Esophagus squamous epithelium (tissue), 4 donors: ENCODE measurements around the gene TMEM121.

Experiments
- POLR2A ChIP-seq, 4 donors: fragments of 450-650 bp; IDR thresholded peaks; one replicate each; pipeline ENCODE4 v1.6.1; 2017; ENCODE audit warnings: antibody characterized with exemption in 4 of 4, mild to moderate bottlenecking in 4 of 4, moderate library complexity in 3 of 4
- TF ChIP-seq, protein P1 (sequence below), 6 experiments: fragments of 450-650 bp in 4 of 6; fragments of 200-600 bp in 2 of 6; sonication (generic) in 2 of 6; IDR thresholded peaks; one replicate each; pipeline ENCODE4 v1.5.1; 2016 to 2019; ENCODE audit warnings: antibody characterized with exemption in 6 of 6, mild to moderate bottlenecking in 4 of 6, moderate library complexity in 4 of 6

DNA sequence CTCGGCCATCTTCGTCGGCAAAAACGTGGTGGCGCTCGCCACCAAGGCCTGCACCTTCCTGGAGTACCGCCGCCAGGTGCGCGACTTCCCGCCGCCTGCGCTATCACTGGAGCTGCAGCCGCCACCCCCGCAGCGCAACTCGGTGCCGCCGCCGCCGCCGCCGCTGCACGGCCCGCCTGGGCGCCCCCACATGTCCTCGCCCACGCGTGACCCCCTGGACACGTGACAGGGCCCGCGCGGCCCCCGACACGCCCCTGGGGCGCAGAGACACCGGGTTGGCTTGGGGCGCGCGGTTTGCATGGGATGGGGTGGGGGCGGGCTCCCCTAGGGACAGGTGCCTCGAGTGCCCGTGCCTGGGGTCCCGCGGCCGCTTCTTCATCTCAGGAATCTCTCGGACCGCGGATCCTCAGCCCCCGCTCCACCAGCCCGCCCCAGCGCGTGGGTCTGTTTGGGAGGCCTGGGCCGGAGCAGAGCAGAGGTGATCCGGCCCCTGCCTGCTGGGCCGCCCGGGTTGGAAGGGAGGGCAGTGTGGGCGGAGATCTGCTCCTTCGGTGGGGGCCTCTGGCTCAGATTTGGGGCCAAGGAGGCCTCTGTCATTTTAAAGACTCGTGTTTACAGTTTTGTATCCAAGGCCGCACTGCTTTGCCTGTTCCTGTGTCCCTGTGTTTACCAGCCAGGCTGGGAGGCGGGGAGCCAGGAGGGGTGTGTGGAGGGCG lies 3.3 kb downstream of the TMEM121 start:
- TF ChIP-seq POLR2A (IDR thresholded peaks at IDR 0.05), result no peak
- TF ChIP-seq, protein P1, sequence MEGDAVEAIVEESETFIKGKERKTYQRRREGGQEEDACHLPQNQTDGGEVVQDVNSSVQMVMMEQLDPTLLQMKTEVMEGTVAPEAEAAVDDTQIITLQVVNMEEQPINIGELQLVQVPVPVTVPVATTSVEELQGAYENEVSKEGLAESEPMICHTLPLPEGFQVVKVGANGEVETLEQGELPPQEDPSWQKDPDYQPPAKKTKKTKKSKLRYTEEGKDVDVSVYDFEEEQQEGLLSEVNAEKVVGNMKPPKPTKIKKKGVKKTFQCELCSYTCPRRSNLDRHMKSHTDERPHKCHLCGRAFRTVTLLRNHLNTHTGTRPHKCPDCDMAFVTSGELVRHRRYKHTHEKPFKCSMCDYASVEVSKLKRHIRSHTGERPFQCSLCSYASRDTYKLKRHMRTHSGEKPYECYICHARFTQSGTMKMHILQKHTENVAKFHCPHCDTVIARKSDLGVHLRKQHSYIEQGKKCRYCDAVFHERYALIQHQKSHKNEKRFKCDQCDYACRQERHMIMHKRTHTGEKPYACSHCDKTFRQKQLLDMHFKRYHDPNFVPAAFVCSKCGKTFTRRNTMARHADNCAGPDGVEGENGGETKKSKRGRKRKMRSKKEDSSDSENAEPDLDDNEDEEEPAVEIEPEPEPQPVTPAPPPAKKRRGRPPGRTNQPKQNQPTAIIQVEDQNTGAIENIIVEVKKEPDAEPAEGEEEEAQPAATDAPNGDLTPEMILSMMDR (IDR thresholded peaks at IDR 0.05), result no peak
